Nephron (organoid): Measurements from ENCODE around the gene USP38.
A peak's percentile ranks its signal among the peaks of the same experiment; 100 is the strongest.
"Not testable (repeated sequence)": the region's sequence is repeated elsewhere in the genome, so short reads cannot be mapped to it uniquely, and the experiment has no call there.

Source experiments
- H3K27ac Mint-ChIP-seq, 3 experiments: 2 replicates each; pipeline ENCODE4 v1.8.0; 2020; ENCODE audit warnings: mixed read lengths in 3 of 3, mild to moderate bottlenecking in 2 of 3, moderate library complexity in 1 of 3
- H3K27me3 Mint-ChIP-seq: 2 replicates; pipeline ENCODE4 v1.8.0; 2021; ENCODE audit warnings: low read depth, mild to moderate bottlenecking, moderate library complexity, mixed read lengths
- H3K36me3 Mint-ChIP-seq: 2 replicates; pipeline ENCODE4 v1.8.0; 2020; ENCODE audit warnings: low read depth, mixed read lengths
- H3K4me1 Mint-ChIP-seq: 2 replicates; pipeline ENCODE4 v1.8.0; 2020; ENCODE audit warnings: mixed read lengths
- H3K4me3 Mint-ChIP-seq, 3 experiments: 2 replicates each; pipeline ENCODE4 v1.8.0; 2020; ENCODE audit warnings: mild to moderate bottlenecking in 3 of 3, mixed read lengths in 3 of 3, moderate library complexity in 2 of 3
- H3K9me3 Mint-ChIP-seq: 2 replicates; pipeline ENCODE4 v1.8.0; 2020; ENCODE audit warnings: mixed read lengths
- CTCF ChIP-seq, 3 experiments: fragments of 200-600 bp; sonication (generic); IDR thresholded peaks; one replicate each; pipeline ENCODE4 v1.5.0; 2021; ENCODE audit warnings: antibody characterized with exemption in 3 of 3; ENCODE audit not compliant: unreplicated experiment in 3 of 3

The USP38 gene

DNA sequence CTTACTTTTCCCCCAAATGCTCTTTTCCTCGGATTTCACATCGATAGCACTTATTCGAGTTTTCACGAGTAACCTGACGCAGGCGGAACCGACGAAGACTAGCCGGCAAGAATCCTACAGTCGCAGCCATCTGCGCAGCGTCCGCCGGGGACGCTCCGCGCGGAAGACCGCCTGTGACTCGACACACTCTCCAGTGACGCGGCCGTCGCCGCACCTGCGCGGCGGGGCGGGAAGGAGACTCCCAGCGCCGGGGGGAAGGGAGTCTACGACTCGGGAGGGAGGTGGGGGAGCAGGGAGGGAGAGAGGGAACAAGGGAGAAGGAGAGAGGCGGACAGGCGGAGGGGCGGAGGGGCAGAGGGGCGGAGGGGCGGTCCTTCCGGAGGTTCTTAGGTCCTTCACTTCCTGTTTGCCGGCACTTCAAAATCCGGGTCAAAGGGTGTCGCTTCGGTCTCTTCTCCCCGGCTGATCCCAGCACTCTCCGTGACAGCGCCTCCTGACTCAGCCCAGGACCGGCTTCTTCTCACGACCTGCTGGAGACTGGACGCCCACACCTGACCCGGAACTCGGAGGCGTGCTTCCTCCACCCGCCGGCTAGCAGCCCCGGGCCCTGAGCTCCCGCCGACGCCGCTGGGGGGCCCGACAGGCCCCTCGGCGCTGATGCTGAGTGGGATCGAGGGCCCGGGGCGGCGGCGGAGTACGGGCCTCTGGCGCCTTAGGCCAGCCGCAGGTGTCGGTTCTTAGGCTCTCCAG, at the start of gene USP38:
Gene USP38, plus strand, starts transcription at position 415 of the 750 bp plus-strand sequence. CDS start 534 bp downstream, outside the sequence.
- H3K9me3 Mint-ChIP-seq: peaks cover 13% of the 10 kb centered on the region
- H3K4me3 Mint-ChIP-seq: peak within 1 kb of the TSS; percentile 91 to 98 (median 95)
- H3K27me3 Mint-ChIP-seq: no peaks in the 10 kb centered on the region
- TF ChIP-seq CTCF (IDR thresholded peaks at IDR 0.05; ENCODE audit: unreplicated experiment in 3 of 3): no peak
- peaks cover 39% of the 10 kb centered on the region for H3K4me1 Mint-ChIP-seq
- H3K27ac Mint-ChIP-seq: peak within 1 kb of the TSS; percentile 95 to 98 (median 97)
- peaks cover 9% of the 10 kb centered on the region for H3K36me3 Mint-ChIP-seq

GRCh38 chr4:143135358-143135757, 49.4 kb upstream of the USP38 start:
- Mint-ChIP-seq H3K36me3 (no peaks in the 10 kb centered on the region), H3K9me3 (no peaks in the 10 kb centered on the region), H3K4me1 (no peaks in the 10 kb centered on the region), H3K27me3 (no peaks in the 10 kb centered on the region), H3K27ac (no peak overlapping the region), H3K4me3 (no peak overlapping the region)
- TF ChIP-seq CTCF (IDR thresholded peaks at IDR 0.05; ENCODE audit: unreplicated experiment in 3 of 3): no peak

- peaks cover 35% of the 10 kb centered on the region for H3K9me3 Mint-ChIP-seq
- no peaks in the 10 kb centered on the region for H3K4me1 Mint-ChIP-seq
- no peak for TF ChIP-seq CTCF (IDR thresholded peaks at IDR 0.05; ENCODE audit: unreplicated experiment in 3 of 3)
- H3K27me3 Mint-ChIP-seq: no peaks in the 10 kb centered on the region
- H3K27ac Mint-ChIP-seq: no peak overlapping the region
- H3K36me3 Mint-ChIP-seq: no peaks in the 10 kb centered on the region
- no peak overlapping the region for H3K4me3 Mint-ChIP-seq
Observed at GRCh38 chr4:143140696-143141095, 44.0 kb upstream of the USP38 start.

DNA sequence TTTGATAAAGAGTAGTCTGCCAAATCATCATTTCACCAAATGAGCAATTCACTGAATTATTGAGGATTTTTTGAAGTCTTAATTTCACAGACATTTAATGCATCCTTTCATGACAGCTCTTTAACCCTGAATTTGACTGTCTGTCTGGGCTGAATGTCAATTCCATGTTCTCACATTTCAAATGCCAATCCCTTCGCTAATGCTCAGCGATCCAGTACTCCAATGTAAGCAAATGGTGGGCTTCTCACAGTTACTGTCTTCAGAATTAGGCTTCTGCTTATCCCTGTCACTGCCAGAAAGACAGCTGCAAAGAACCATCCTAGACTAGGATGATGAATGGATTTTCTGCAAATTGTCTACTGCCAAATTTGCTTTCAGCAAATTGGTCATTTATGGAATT, 36.2 kb upstream of the USP38 start:
- Mint-ChIP-seq H3K27me3 (no peaks in the 10 kb centered on the region), H3K4me1 (peaks cover 13% of the 10 kb centered on the region), H3K4me3 (no peak overlapping the region), H3K9me3 (peaks cover 67% of the 10 kb centered on the region), H3K27ac (peak overlapping the region in 2 of 3 experiments; percentile 1 to 7), H3K36me3 (peaks cover 5% of the 10 kb centered on the region)
- no peak for TF ChIP-seq CTCF (IDR thresholded peaks at IDR 0.05; ENCODE audit: unreplicated experiment in 3 of 3)

GRCh38 chr4:143156853-143157252, 27.9 kb upstream of the USP38 start:
- no peaks in the 10 kb centered on the region for H3K4me1 Mint-ChIP-seq
- peaks cover 45% of the 10 kb centered on the region for H3K9me3 Mint-ChIP-seq
- no peak overlapping the region for H3K27ac Mint-ChIP-seq
- H3K4me3 Mint-ChIP-seq: no peak overlapping the region
- peaks cover 13% of the 10 kb centered on the region for H3K36me3 Mint-ChIP-seq
- no peaks in the 10 kb centered on the region for H3K27me3 Mint-ChIP-seq
- TF ChIP-seq CTCF (IDR thresholded peaks at IDR 0.05; ENCODE audit: unreplicated experiment in 3 of 3): no peak

DNA sequence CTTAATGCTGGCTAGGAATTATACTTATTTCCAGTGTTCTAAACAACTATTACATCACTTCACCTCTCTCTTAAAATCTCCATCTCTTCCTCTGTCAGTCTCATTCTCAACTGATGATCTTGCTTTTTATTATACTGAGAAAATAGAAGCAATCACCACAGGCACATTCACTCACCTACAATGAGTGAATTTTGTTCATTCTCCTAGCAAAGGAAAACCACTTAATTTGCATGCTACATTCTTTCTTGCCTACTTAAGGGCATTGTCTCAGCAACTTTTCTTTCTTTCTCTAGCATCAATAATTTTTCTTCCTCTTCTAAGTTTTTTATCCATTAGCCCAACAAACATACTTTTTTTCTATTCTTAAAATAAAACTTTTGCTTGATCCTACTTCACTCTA, 21.1 kb upstream of the USP38 start:
- Mint-ChIP-seq H3K4me3 (no peak overlapping the region), H3K9me3 (peaks cover 16% of the 10 kb centered on the region), H3K27ac (no peak overlapping the region), H3K36me3 (peaks cover 8% of the 10 kb centered on the region), H3K4me1 (no peaks in the 10 kb centered on the region), H3K27me3 (no peaks in the 10 kb centered on the region)
- TF ChIP-seq CTCF (IDR thresholded peaks at IDR 0.05; ENCODE audit: unreplicated experiment in 3 of 3): no peak

DNA sequence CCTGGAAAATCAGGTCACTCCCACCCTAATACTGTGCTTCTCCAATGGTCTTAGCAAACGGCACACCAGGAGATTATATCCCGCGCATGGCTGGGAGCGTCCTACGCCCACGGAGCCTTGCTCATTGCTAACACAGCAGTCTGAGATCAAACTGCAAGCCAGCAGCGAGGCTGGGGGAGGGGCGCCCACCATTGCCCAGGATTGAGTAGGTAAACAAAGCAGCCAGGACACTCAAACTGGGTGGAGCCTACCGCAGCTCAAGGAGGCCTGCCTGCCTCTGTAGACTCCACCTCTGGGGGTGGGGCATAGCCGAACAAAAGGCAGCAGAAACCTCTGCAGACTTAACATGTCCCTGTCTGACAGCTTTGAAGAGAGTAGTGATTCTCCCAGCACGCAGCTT, 18.0 kb upstream of the USP38 start:
- H3K36me3 Mint-ChIP-seq, H3K27me3 Mint-ChIP-seq, H3K4me3 Mint-ChIP-seq, H3K27ac Mint-ChIP-seq, H3K4me1 Mint-ChIP-seq: not testable (repeated sequence)
- peaks cover 28% of the 10 kb centered on the region for H3K9me3 Mint-ChIP-seq
